ENCODE data around the gene FAM89B. TPM values are rescaled to one million over a fixed set of nuclear protein-coding genes. Genes with fewer than 3 reads are reported as not detected.

Gene FAM89B
- total RNA-seq, 2 experiments from 2014 or later, result 32.0 to 33.6 TPM

DNA sequence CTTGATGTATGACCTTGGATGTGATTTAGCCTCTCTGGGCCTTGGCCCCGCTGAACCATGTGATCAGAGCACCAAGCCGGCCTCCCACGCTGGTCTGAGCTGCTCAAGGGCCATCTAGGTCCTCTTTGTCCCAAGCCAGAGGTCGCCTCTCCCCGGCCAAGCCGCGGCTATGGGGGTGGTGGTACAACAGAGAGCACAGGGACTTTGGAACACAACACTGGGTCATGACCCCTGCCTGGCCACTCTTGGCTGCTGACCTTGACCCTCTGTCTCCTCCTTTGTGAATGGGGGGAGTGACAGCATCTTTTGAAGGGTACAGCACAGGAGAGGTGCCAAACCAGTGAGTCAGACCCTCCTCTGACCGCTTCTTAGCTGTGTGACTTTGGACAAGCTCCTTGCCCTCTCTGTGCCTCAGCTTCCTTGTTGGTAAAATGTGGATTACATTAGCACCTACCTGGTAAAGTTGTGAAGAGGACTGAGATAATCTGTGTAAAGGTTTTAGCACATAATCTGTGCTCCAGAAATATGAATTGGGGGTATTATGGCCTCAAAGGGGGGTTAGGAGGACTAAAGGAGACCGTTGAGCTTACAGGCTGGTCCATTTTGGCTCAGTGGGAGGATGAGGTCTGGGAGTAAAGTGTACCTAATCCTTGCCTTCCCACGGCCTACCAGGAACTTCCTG lies 42.7 kb upstream of the FAM89B start:
- POLR2A ChIA-PET, result interaction anchor here (0.6 to 1.5 kb wide), 7 partner anchors 11 to 109 kb away, joined by 3 to 7 read pairs (median 6); partner anchors contain the start of genes LTBP3 and MALAT1
- CTCF ChIA-PET, result interaction anchor here (1.0 to 5.9 kb wide), 6 partner anchors 11 to 102 kb away, joined by 3 to 41 read pairs (median 4); partner anchors contain the start of gene ZNRD2

DNA sequence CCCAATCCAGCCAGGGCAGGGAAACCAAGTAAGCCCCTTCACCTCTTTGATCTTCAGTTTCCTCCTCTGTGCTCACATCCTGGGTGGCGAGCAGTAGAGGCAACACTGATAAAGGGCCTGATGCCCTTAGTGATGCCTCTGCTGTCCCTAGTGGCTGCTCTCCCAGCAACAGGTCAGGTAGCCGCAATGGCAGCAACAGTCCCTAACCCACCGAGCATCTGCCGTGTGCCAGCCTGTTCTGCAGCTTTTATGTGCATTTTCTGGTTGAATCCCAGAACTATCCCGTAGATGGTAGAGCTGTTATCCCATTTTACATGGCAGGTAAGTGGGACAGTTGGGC lies 42.2 kb upstream of the FAM89B start:
- ATAC-seq, result peak; percentile 83
- ChIA-PET CTCF (interaction anchor here (1.0 to 5.9 kb wide), 6 partner anchors 11 to 113 kb away, joined by 3 to 41 read pairs (median 4); partner anchors contain the start of gene ZNRD2), POLR2A (interaction anchor here (0.9 to 1.5 kb wide), 7 partner anchors 10 to 109 kb away, joined by 3 to 7 read pairs (median 6); partner anchors contain the start of gene MALAT1)
- peaks cover 47% of the 10 kb centered on the region for H3K36me3 Mint-ChIP-seq (ENCODE audit: low read depth)
- peak; percentile 70 for DNase-seq
- H3K27ac Mint-ChIP-seq, result peak overlapping the region; percentile 84
- H3K4me3 Mint-ChIP-seq, result no peak overlapping the region
- no peaks in the 10 kb centered on the region for H3K27me3 Mint-ChIP-seq (ENCODE audit: low read depth)
- H3K4me1 Mint-ChIP-seq (ENCODE audit: low read depth), result peaks cover 46% of the 10 kb centered on the region
- H3K9me3 Mint-ChIP-seq (ENCODE audit: insufficient read depth), result no peaks in the 10 kb centered on the region

More for the DNA sequence above, 42.7 kb upstream of the FAM89B start:
- no peaks in the 10 kb centered on the region for H3K9me3 Mint-ChIP-seq (ENCODE audit: insufficient read depth)
- H3K27me3 Mint-ChIP-seq (ENCODE audit: low read depth), result no peaks in the 10 kb centered on the region
- no peak for DNase-seq
- ATAC-seq, result no peak
- peaks cover 46% of the 10 kb centered on the region for H3K4me1 Mint-ChIP-seq (ENCODE audit: low read depth)
- H3K4me3 Mint-ChIP-seq, result no peak overlapping the region
- H3K27ac Mint-ChIP-seq, result peak overlapping the region; percentile 84
- H3K36me3 Mint-ChIP-seq (ENCODE audit: low read depth), result peaks cover 44% of the 10 kb centered on the region

DNA sequence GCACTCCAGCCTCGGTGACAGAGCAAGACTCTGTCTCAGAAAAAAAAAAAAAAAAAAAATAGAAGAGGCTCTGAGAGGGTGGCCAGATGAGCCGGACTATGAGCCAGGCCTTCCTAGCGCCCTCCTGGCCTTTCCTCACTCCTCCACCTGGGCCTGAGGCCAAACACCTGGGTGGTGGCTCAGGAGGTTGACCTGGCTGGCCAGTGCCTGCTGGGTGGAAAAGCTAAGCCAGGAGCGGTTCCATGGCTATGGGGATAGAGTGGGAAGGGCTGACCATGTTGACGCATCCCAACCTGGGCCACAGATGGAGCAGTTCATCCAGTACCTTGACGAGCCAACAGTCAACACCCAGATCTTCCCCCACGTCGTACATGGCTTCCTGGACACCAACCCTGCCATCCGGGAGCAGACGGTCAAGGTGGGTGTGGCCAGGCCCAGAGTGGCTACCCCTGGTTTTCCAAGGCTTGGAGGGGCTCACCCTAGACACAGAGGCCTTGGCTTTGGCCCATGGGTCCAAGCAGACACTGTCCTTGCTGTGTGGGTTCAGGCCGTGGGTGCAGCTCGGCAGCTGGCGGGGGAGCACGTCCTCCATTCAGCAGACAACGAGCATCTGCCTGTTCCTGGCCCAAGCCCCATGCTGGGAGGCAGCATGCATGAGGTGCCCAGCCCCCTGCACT lies 39.8 kb upstream of the FAM89B start:
- peaks cover 44% of the 10 kb centered on the region for H3K36me3 Mint-ChIP-seq (ENCODE audit: low read depth)
- H3K9me3 Mint-ChIP-seq (ENCODE audit: insufficient read depth), result no peaks in the 10 kb centered on the region
- DNase-seq (no peak), ATAC-seq (no peak)
- no peak overlapping the region for H3K27ac Mint-ChIP-seq
- H3K4me3 Mint-ChIP-seq, result no peak overlapping the region
- peaks cover 28% of the 10 kb centered on the region for H3K4me1 Mint-ChIP-seq (ENCODE audit: low read depth)
- POLR2A ChIA-PET, result no interaction called here
- H3K27me3 Mint-ChIP-seq (ENCODE audit: low read depth), result no peaks in the 10 kb centered on the region
- CTCF ChIA-PET, result interaction anchor here (1.7 kb wide), 1 partner anchor 56 kb away, joined by 4 read pairs; no protein-coding TSS in a partner anchor

DNA sequence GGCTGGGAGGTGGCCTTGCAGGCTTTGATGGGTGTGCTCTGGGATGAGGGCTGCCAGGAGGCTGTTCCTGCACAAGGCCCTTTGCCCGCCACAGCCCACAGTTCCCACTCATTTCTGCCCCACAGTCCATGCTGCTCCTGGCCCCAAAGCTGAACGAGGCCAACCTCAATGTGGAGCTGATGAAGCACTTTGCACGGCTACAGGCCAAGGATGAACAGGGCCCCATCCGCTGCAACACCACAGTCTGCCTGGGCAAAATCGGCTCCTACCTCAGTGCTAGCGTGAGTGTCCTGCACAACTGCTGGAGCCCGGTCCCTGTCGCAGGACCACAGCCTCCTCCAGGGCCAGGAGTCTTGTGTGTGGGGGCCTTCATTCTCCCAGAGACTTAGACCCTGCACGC lies 37.2 kb upstream of the FAM89B start:
- CTCF ChIA-PET, result interaction anchor here (1.0 kb wide), 1 partner anchor 53 kb away, joined by 3 read pairs; no protein-coding TSS in a partner anchor
- no peak overlapping the region for H3K27ac Mint-ChIP-seq
- POLR2A ChIA-PET, result no interaction called here

DNA sequence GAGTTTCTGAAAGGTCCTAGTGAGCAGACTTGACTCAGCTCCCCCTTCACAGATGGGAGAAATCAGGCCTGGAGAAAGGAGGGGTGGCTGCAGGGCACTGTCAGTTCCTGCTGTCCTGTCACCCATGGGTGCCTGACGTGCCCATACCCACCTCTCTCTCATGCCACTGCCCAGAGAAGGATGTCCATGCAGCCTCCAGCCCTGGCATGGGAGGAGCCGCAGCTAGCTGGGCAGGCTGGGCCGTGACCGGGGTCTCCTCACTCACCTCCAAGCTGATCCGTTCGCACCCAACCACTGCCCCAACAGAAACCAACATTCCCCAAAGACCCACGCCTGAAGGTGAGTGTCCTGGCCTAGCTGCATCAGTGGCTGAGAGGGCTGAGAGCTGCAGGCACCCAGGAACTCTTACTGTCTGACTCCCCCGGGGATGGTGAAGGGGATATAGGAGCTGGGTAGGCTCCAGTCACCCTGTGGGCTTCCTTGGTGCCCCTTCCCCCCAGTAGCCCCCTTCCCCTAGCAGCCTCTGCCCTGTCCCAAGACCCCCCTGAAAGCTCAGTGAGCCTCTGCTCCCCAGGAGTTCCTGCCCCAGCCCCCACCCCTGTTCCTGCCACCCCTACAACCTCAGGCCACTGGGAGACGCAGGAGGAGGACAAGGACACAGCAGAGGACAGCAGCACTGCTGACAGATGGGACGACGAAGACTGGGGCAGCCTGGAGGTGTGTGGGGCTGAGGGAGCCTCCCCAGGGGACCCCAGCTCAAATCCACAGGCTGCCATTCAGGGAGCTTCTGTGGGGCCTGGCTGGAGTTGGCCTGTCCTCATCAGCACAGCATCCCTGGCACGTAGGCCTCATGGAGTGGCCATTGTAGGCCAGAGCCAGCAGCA lies 35.7 kb upstream of the FAM89B start:
- no peaks in the 10 kb centered on the region for H3K9me3 Mint-ChIP-seq (ENCODE audit: insufficient read depth)
- H3K27me3 Mint-ChIP-seq (ENCODE audit: low read depth), result no peaks in the 10 kb centered on the region
- no peak overlapping the region for H3K4me3 Mint-ChIP-seq
- ChIA-PET CTCF (interaction anchor here (0.6 to 1.4 kb wide), 3 partner anchors 15 to 52 kb away, joined by 3 to 4 read pairs (median 3); no protein-coding TSS in a partner anchor), POLR2A (interaction anchor here (0.5 to 3.2 kb wide), 4 partner anchors 8 to 36 kb away, joined by 3 to 12 read pairs (median 4); partner anchors contain the start of genes FAM89B and SCYL1)
- H3K36me3 Mint-ChIP-seq (ENCODE audit: low read depth), result peaks cover 25% of the 10 kb centered on the region
- H3K27ac Mint-ChIP-seq, result no peak overlapping the region
- DNase-seq (no peak), ATAC-seq (no peak)
- peaks cover 12% of the 10 kb centered on the region for H3K4me1 Mint-ChIP-seq (ENCODE audit: low read depth)

More for the DNA sequence above, 37.2 kb upstream of the FAM89B start:
- Mint-ChIP-seq H3K4me1 (ENCODE audit: low read depth) (peaks cover 10% of the 10 kb centered on the region), H3K27me3 (ENCODE audit: low read depth) (no peaks in the 10 kb centered on the region), H3K9me3 (ENCODE audit: insufficient read depth) (no peaks in the 10 kb centered on the region), H3K36me3 (ENCODE audit: low read depth) (peaks cover 39% of the 10 kb centered on the region), H3K4me3 (no peak overlapping the region)
- DNase-seq (no peak), ATAC-seq (no peak)

DNA sequence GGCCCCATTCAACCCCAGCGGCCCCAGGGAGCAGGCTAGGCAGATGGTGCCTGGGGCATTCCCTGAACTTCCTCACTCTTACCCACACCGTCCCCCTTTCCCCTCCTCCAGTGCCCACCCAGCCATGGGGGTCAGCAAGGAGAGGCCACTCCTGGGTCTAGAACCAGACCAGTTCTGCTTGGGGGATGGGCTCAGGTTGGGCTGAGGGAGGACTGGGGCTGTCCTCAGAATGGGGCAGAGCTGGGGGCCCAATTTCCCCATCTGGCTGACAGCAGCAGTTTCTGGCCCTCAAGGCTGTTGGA lies 35.1 kb upstream of the FAM89B start:
- peaks cover 22% of the 10 kb centered on the region for H3K36me3 Mint-ChIP-seq (ENCODE audit: low read depth)
- no peak for ATAC-seq
- no peak overlapping the region for H3K4me3 Mint-ChIP-seq
- DNase-seq, result no peak
- no peaks in the 10 kb centered on the region for H3K27me3 Mint-ChIP-seq (ENCODE audit: low read depth)
- no peak overlapping the region for H3K27ac Mint-ChIP-seq
- ChIA-PET CTCF (interaction anchor here (0.6 to 1.4 kb wide), 4 partner anchors 15 to 57 kb away, joined by 3 to 4 read pairs (median 3); no protein-coding TSS in a partner anchor), POLR2A (interaction anchor here (0.5 to 3.2 kb wide), 3 partner anchors 12 to 158 kb away, joined by 3 to 12 read pairs (median 4); partner anchors contain the start of genes FAM89B and SCYL1)
- H3K9me3 Mint-ChIP-seq (ENCODE audit: insufficient read depth), result no peaks in the 10 kb centered on the region
- peaks cover 17% of the 10 kb centered on the region for H3K4me1 Mint-ChIP-seq (ENCODE audit: low read depth)

DNA sequence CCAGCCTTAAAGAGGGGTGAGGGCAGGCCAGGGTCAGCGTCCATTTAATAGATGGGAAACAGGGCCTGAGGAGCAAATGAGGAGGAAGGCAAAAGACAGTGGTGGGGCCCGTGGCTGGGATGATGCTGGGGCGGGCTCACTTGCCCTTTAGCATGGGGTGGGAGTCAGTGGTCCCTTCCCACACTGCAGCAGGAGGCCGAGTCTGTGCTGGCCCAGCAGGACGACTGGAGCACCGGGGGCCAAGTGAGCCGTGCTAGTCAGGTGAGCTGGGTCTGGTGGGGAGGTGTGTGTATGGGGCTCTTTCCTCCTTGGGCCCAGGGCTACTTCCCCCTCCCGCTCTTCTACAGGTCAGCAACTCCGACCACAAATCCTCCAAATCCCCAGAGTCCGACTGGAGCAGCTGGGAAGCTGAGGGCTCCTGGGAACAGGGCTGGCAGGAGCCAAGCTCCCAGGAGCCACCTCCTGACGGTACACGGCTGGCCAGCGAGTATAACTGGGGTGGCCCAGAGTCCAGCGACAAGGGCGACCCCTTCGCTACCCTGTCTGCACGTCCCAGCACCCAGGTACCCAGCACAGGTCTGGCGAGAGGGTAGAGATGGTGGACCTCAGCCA lies 34.6 kb upstream of the FAM89B start:
- no peak for ATAC-seq
- no peaks in the 10 kb centered on the region for H3K27me3 Mint-ChIP-seq (ENCODE audit: low read depth)
- peaks cover 19% of the 10 kb centered on the region for H3K36me3 Mint-ChIP-seq (ENCODE audit: low read depth)
- ChIA-PET POLR2A (interaction anchor here (0.5 to 3.2 kb wide), 3 partner anchors 12 to 157 kb away, joined by 3 to 12 read pairs (median 3); partner anchors contain the start of gene SCYL1), CTCF (interaction anchor here (1.1 to 1.4 kb wide), 3 partner anchors 14 to 56 kb away, joined by 3 to 4 read pairs (median 3); no protein-coding TSS in a partner anchor)
- no peak overlapping the region for H3K4me3 Mint-ChIP-seq
- peaks cover 17% of the 10 kb centered on the region for H3K4me1 Mint-ChIP-seq (ENCODE audit: low read depth)
- no peak overlapping the region for H3K27ac Mint-ChIP-seq
- H3K9me3 Mint-ChIP-seq (ENCODE audit: insufficient read depth), result no peaks in the 10 kb centered on the region
- no peak for DNase-seq

DNA sequence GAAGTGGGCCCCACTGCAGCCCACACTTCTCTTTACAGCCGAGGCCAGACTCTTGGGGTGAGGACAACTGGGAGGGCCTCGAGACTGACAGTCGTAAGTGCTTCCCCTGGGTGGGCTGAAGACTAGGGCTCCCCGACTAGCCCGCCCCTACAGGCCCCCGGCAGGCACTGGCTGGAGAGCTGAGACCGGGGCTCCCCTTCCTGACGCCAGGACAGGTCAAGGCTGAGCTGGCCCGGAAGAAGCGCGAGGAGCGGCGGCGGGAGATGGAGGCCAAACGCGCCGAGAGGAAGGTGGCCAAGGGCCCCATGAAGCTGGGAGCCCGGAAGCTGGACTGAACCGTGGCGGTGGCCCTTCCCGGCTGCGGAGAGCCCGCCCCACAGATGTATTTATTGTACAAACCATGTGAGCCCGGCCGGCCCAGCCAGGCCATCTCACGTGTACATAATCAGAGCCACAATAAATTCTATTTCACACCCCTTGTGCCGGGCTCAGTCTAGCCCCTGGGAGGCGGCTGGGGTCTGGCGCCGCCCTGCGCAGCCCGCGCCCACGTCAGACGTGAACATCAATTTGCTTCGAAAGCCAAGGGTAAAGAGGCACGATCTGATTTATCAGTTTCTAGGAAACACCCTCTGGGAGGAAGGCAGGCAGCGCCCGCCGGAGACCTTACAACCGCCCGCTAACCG lies 34.0 kb upstream of the FAM89B start:
- peaks cover 16% of the 10 kb centered on the region for H3K36me3 Mint-ChIP-seq (ENCODE audit: low read depth)
- H3K9me3 Mint-ChIP-seq (ENCODE audit: insufficient read depth), result no peaks in the 10 kb centered on the region
- H3K4me3 Mint-ChIP-seq, result peak overlapping the region; percentile 28
- H3K27me3 Mint-ChIP-seq (ENCODE audit: low read depth), result no peaks in the 10 kb centered on the region
- DNase-seq (no peak), ATAC-seq (no peak)
- CTCF ChIA-PET, result interaction anchor here (1.1 to 1.4 kb wide), 3 partner anchors 14 to 56 kb away, joined by 3 to 4 read pairs (median 3); no protein-coding TSS in a partner anchor
- H3K27ac Mint-ChIP-seq, result no peak overlapping the region
- H3K4me1 Mint-ChIP-seq (ENCODE audit: low read depth), result peaks cover 17% of the 10 kb centered on the region
- POLR2A ChIA-PET, result interaction anchor here (1.1 to 3.2 kb wide), 2 partner anchors 13 to 27 kb away, joined by 3 to 12 read pairs; partner anchors contain the start of gene SCYL1

DNA sequence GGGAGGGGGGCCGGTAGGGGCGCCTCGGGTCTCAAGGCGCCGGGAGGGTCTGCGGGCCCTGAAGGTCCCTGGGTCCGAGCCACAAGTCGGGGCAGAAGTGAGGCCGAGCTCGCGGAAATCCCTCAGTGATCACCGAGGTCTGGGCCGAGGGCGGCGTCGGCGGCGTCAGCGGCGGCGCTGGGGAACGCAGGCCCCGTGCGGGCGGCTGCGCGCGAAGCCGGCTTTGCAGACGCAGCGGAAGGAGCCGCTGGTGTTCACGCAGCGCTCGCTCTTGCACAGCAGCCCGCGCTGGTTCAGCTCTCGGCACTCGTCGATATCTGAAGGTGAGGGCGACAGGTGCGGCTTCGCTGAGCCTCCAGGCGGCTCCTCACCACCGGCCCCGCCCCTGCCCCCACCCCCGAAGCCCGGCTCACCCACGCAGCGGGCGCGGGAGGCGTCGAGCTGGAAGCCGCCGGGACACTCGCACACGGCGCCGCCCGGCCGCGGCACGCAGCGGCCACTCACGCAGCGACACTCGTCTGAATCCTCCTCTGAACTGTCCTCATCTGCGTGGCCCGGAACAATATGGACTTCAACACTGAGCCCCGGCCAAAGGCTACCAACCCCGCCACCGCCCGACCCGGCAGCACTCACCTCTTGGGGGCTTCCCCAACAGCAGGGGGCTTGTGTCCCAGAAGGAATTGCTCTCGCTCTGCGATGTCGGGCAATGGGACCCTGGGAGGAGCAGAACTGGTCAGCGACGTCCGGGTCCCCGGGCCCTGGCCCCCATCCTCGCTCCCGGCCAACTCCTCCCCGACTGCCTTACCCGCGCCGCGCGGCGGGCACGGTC lies 33.2 kb upstream of the FAM89B start:
- ChIA-PET CTCF (interaction anchor here (1.7 to 8.4 kb wide), 9 partner anchors 10 to 279 kb away, joined by 4 to 172 read pairs (median 33); partner anchors contain the start of genes EHBP1L1, FAM89B, KCNK7 and LTBP3), POLR2A (interaction anchor here (1.1 to 1.4 kb wide), 5 partner anchors 13 to 114 kb away, joined by 3 to 5 read pairs (median 3); partner anchors contain the start of gene MALAT1)
- peaks cover 16% of the 10 kb centered on the region for H3K36me3 Mint-ChIP-seq (ENCODE audit: low read depth)
- DNase-seq, result no peak
- no peak for ATAC-seq
- H3K27ac Mint-ChIP-seq, result no peak overlapping the region
- H3K4me1 Mint-ChIP-seq (ENCODE audit: low read depth), result peaks cover 17% of the 10 kb centered on the region
- H3K4me3 Mint-ChIP-seq, result peak overlapping the region; percentile 28
- H3K27me3 Mint-ChIP-seq (ENCODE audit: low read depth), result no peaks in the 10 kb centered on the region
- no peaks in the 10 kb centered on the region for H3K9me3 Mint-ChIP-seq (ENCODE audit: insufficient read depth)
